HG02588 (cell line): ENCODE measurements around the gene SLC25A26.

Experiments
- ATAC-seq: cut with Tn5 transposase; IDR thresholded peaks from one replicate; pipeline ENCODE4 v1.9.1; 2021; ENCODE audit warnings: mild to moderate bottlenecking, moderate library complexity; ENCODE audit not compliant: unreplicated experiment

SLC25A26 gene

GRCh38 chr3:66427352-66427751, 206.6 kb downstream of the SLC25A26 start:
- ATAC-seq, result no peak

DNA sequence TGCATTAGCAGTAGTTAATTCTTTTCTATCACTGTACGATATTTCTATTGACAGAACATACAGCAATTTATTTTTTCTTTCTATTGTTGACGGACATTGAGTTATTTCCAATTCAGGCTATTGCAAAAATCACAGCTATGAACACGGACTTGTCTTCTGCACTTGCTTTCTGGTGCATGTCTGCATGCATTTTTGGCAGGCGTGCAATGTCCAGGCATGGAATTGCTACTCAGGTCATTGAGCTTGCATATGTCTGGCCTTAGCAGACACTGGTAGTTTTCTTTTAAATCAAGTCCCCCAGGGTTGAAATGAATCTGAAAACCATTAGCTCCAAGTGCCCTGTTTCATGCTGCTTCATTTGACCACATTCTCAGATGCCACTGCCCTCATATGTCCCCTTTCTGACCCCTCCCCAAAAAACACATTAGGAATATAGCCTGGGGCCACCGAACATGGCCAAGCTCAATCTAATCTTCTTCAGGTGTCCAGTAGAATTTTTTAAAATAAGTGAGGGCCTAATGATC, 207.2 kb downstream of the SLC25A26 start:
- no peak for ATAC-seq
